Choroid plexus epithelial cell (primary cell): ENCODE data around the gene USP2.
A peak's percentile ranks its signal among the peaks of the same experiment; 100 is the strongest.

Experiments used
- DNase-seq: peaks from one replicate; pipeline ENCODE4 v3.0.0-alpha.2; 2010; ENCODE audit warnings: low read depth
- H3K4me3 ChIP-seq: 2 replicates; pipeline ENCODE4 v1.5.1; 2011; ENCODE audit warnings: low read depth, mild to moderate bottlenecking, control low read depth, low read length, moderate library complexity
- TF ChIP-seq, protein P1 (sequence below): conservative IDR thresholded peaks from 2 replicates; pipeline ENCODE4 v1.5.1; 2011; ENCODE audit warnings: low read depth, mild to moderate bottlenecking, control low read depth, inconsistent platforms, low read length, moderate library complexity

Gene USP2

DNA sequence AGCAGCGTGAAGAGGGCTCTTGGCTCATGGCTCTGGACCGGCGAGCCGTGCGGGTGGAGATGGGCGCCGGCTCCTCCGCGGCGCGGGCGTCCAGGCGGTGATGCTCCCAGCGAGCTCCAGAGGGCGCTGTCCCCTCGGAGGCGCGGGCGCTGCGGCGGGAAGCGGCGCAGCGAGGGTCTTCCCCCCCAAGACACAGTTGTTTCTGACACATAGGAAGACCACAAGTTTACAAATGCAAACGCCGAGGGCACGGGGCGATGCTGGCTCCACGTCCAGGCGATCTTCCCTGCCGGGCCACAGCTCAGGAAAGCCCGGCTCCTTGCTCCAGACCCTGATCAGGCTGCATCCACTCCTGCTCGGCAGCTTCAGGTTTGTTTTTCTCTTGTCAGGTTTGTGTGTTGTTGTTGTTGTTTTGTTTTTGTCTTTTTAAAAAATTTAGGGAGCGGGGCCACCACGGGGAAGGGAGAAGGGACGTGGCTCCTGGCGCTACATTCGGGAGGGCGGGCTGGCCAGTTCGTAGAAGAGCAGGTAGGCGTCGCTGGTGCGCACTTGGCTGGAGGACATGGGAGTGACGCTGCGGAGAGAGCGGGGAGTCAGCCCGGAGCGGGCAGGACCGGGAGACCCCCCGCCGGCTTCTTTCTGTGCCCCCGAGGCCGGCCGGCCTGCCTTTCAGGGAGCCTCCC is 25.0 kb downstream of the USP2 start:
- H3K4me3 ChIP-seq, result peak overlapping the region; percentile 48
- TF ChIP-seq, protein P1, sequence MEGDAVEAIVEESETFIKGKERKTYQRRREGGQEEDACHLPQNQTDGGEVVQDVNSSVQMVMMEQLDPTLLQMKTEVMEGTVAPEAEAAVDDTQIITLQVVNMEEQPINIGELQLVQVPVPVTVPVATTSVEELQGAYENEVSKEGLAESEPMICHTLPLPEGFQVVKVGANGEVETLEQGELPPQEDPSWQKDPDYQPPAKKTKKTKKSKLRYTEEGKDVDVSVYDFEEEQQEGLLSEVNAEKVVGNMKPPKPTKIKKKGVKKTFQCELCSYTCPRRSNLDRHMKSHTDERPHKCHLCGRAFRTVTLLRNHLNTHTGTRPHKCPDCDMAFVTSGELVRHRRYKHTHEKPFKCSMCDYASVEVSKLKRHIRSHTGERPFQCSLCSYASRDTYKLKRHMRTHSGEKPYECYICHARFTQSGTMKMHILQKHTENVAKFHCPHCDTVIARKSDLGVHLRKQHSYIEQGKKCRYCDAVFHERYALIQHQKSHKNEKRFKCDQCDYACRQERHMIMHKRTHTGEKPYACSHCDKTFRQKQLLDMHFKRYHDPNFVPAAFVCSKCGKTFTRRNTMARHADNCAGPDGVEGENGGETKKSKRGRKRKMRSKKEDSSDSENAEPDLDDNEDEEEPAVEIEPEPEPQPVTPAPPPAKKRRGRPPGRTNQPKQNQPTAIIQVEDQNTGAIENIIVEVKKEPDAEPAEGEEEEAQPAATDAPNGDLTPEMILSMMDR, result peak; percentile 75
- peak; percentile 79 for DNase-seq

DNA sequence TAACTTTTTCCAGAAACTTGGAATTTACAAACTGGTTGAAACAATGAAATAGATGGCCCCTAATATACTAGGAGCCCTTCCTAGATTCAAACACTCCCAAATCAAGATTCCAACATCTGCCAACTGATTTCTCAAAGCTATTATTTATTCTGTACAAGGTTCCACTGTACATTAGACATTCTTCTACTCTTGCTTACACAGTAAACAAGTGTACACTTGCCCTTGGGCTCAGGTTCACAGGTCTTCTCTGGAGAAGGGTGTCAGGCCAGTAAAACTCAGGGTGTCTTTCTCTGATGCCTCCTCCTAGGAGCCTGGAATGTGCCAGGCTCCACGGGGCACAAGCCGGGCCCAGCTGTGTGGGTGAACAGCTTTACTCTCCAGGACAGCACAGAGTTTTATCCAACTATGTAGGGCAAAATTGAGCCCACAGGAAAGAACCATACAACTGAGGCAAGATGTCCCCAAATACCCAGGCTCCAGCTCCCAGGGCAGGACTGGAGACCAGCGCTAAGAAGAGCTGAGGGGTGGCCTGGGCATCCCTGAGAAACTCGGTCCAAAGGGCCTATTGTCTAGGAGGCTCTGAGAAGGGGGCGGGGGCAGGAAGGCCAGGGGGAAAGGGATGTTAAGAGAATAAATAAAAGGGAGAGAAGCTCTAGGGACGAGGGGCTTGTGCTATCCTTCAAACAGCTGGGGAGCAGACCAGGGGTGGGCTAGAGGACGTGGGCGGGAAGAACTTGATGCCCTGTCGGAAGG is 26.2 kb downstream of the USP2 start:
- DNase-seq, result no peak
- TF ChIP-seq, protein P1, result no peak

DNA sequence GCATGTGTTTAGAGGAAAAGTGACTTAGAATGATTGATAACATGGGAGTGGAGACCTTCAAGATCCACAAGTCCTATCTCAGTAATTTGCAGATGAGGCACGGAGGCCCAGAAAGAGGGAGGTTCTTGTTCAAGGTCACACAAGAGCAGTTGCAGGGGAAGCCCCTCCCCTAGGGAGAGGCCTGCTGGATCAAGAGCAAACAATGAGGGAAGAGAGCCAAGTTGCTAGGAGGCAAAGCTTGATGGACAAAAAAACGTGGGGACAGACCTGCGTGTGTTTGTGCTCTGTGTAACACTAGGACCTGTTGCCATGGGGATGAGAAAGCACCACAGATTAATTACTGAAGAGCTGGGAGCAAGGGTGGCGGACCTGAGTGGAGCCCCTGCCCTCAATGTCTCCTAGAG is 28.6 kb downstream of the USP2 start:
- TF ChIP-seq, protein P1, result no peak
- no peak overlapping the region for H3K4me3 ChIP-seq
- DNase-seq, result no peak

More for the DNA sequence above, 26.2 kb downstream of the USP2 start:
- H3K4me3 ChIP-seq, result no peak overlapping the region

GRCh38 chr11:119351232-119351631 is 30.3 kb downstream of the USP2 start:
- no peak overlapping the region for H3K4me3 ChIP-seq
- no peak for DNase-seq
- TF ChIP-seq, protein P1, result no peak

GRCh38 chr11:119350302-119350701 is 31.2 kb downstream of the USP2 start:
- TF ChIP-seq, protein P1, result no peak
- H3K4me3 ChIP-seq, result no peak overlapping the region
- no peak for DNase-seq

DNA sequence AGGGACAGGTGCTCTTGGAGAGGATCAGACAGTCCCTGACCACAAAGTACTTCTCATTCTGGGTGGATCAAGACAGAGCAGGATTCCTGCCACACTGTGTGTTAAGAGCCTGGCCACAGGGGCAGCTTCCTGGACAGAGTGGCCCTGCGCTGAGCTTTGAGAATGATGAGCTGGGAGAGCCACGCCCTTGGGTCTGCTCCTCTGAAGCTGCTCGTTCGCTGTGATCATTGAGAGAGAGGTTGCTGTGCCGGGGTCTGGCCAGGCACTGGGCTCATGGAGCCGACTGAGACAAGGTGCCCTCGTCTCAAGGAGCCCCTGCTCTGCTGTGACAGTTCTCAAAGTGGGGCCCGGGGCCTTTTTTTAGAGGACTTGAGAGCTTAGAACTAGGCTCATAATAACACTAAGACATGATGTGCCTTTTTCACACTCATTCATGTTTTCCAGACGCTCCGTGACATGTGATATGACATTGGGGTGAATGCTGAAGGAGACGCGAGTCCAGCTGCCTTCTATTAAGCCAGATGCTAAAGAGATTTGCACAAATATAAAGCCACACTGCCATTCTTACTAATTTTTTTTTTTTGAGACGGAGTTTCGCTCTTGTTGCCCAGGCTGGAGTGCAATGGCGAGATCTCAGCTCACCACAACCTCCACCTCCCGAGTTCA is 33.4 kb downstream of the USP2 start:
- TF ChIP-seq, protein P1, result no peak
- no peak for DNase-seq
- H3K4me3 ChIP-seq, result no peak overlapping the region
